ENCODE results near the gene AMPH.

AMPH gene

DNA sequence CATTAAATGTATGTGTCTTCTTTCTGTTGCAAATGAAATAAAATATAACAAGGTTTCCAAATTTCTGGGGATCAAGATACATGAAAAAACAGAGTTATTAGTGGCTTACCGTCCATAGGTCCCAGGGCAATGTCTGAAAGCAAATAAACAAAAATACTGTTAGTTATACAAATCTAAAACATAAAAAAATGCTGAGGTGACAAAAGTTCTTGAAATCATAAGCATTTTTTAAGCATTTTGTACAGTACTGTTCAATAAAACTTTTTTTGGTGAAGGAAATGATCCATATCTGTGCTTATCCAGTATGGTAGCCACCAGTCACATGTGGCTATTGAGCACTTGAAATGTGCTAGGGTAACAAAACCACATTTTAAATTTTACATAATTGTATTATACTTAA, 199.1 kb downstream of the AMPH start:
- H3K4me3 ChIP-seq (ENCODE audit: low read length), result no peak overlapping the region
- TF ChIP-seq, protein P1, sequence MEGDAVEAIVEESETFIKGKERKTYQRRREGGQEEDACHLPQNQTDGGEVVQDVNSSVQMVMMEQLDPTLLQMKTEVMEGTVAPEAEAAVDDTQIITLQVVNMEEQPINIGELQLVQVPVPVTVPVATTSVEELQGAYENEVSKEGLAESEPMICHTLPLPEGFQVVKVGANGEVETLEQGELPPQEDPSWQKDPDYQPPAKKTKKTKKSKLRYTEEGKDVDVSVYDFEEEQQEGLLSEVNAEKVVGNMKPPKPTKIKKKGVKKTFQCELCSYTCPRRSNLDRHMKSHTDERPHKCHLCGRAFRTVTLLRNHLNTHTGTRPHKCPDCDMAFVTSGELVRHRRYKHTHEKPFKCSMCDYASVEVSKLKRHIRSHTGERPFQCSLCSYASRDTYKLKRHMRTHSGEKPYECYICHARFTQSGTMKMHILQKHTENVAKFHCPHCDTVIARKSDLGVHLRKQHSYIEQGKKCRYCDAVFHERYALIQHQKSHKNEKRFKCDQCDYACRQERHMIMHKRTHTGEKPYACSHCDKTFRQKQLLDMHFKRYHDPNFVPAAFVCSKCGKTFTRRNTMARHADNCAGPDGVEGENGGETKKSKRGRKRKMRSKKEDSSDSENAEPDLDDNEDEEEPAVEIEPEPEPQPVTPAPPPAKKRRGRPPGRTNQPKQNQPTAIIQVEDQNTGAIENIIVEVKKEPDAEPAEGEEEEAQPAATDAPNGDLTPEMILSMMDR (conservative IDR thresholded peaks at IDR 0.05; ENCODE audit: low read length), result no peak
- DNase-seq (ENCODE audit: low read depth), result no peak

DNA sequence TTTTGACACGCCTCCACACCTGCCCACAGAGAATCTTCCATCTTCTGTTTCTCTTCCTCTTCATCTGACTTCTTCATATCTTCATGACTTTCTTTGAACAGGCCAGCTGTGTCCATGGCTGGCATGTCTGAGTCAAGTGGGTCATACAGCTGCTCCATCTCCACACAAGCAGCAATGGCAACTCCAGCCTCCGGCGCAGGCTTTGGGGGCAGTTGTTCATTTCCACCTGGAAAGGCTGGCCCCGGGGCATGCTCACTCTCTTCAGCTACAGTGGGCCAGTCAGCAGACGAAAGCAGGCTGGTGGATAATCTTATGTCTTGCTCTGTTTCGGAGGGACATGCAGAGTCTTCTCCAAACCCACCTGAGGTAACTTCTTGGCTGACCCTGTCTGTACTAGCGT, 202.1 kb downstream of the AMPH start:
- no peak for DNase-seq (ENCODE audit: low read depth)
- TF ChIP-seq, protein P1 (conservative IDR thresholded peaks at IDR 0.05; ENCODE audit: low read length), result no peak

DNA sequence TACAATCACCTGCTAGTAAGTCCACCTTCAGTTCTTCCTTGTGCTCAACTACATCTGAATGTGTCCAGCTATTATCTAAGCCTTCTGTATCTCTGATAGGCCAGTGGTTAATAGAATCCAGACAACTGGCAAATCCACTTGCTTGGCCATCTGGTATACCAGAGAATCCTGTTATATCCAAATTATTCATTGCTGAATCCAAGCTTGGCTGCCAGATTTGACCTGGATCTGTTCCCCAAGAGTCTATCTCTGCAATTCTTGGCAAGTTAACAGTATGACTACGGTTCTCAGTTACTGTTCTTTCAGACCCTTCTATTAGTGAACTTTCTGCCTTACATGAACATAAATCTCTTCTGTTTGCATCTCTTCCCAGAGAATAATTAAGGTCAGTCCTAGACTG, 203.1 kb downstream of the AMPH start:
- peak; percentile 81 for DNase-seq (ENCODE audit: low read depth)
- TF ChIP-seq, protein P1 (conservative IDR thresholded peaks at IDR 0.05; ENCODE audit: low read length), result no peak
- no peak overlapping the region for H3K4me3 ChIP-seq (ENCODE audit: low read length)

More for the DNA sequence above, 202.1 kb downstream of the AMPH start:
- H3K4me3 ChIP-seq (ENCODE audit: low read length), result no peak overlapping the region

DNA sequence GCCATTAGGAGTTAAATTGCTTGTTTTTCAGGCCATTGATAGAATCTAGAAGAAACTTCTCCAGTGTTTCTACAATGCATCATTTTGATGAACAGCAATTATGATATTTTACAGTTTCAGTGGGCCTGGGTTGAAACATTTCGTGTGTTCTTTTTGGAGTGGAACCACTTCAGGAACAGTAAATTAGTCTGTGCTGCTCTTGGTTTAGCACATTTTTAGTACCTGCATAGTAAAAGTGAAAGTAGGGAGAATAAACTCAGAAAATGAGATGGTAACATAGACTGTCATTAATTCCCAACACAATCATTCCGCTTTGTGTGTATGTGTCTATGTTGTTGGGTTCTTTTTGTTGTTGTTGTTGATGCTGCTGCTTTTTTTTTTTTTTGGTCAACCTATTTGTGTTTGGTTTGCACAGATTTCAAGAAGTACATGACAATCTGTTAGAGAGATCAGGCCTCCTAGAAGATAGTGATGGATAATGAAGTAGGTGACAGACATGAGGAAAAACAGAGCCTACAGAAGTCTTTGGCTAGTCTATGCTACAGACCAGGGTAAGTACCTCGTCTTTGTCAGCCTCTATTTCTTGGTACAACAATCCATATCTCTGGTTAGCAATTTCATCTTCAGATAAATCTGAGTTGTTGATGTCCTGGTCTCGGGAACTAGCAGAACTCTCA, 203.8 kb downstream of the AMPH start:
- no peak overlapping the region for H3K4me3 ChIP-seq (ENCODE audit: low read length)

DNA sequence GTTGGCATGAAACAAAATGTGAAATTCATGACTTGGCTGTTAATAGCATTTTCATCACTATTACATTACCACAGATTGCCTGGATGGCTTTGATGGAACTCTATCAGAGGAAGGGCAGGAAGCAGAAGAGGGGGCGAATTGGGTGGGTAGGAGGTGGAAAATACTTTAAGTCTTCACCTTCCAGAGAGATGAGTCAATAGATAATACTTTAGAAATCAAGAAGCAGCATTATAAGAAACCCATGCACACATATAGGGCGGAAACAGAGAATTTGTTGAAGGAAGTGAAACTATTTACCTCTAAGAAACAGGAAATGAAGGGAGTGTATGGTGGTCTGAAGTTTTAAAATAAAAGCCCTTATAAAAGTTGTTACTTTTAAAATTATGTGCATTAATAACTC, 205.7 kb downstream of the AMPH start:
- no peak for DNase-seq (ENCODE audit: low read depth)
- H3K4me3 ChIP-seq (ENCODE audit: low read length), result no peak overlapping the region
- TF ChIP-seq, protein P1 (conservative IDR thresholded peaks at IDR 0.05; ENCODE audit: low read length), result no peak

More for the DNA sequence above, 203.8 kb downstream of the AMPH start:
- TF ChIP-seq, protein P1 (conservative IDR thresholded peaks at IDR 0.05; ENCODE audit: low read length), result no peak
- DNase-seq (ENCODE audit: low read depth), result no peak

DNA sequence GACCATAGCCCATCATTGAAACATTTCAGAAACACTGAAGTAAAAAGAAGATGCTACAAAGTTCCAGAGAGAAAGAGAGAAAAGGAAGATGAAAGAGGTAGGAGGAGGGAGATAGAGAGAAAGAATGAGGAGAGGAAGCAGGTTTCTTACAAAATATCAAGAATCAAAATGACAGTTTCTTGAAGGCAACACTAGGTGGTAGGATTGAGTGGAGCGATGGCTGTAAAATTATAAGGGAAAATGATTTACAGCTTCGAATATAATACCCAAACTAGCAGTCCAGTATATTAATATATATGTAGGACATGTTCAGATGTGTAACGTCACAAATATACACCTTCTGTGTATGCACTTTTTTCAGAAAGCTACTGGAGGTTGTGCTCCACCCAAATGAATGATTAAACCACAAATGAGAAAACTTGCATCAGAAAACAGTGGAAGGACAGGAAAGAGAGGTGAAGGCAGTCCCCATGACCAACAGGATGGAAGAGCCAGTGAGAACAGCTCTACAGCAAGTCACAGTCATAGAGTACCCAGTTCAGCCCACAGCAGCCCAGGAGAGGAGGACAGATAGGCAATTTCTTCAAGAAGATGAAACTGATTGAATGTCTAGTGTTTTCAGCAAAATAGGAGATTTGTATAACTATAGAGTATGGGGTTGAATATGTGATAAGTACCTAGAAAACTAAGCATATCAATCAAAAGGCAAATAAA, 206.3 kb downstream of the AMPH start:
- TF ChIP-seq, protein P1 (conservative IDR thresholded peaks at IDR 0.05; ENCODE audit: low read length), result 0 out of 2 replicates have a peak, but pooled peaks have one; percentile 14
- DNase-seq (ENCODE audit: low read depth), result no peak
- no peak overlapping the region for H3K4me3 ChIP-seq (ENCODE audit: low read length)

DNA sequence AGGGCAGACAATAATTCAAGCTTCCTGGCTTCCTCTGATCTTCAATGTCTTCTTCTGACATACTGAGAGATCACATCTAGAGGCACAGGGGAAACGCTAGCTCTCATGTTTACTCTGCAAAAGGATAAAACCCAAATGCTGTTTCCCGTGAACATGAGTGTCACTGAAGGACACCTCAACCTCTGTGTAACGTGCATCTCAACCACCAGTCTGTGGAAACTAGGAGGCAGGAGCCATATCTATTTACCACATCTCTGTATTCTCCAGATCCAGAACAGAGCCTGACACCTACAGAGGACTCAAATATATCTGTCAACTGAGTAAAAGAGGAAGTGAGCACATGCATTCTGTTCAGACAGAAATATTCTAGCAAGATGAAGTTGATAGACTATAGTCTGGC, 217.4 kb downstream of the AMPH start:
- TF ChIP-seq, protein P1 (conservative IDR thresholded peaks at IDR 0.05; ENCODE audit: low read length), result no peak
- no peak for DNase-seq (ENCODE audit: low read depth)
- H3K4me3 ChIP-seq (ENCODE audit: low read length), result no peak overlapping the region

All from AG10803 (cell line).